Activated T-cell treated with anti-CD3 and anti-CD28 coated beads, Interleukin-2, amount 50 U/mL, for 4 hours (primary cell): ENCODE data around the gene RFX1. TPM values are rescaled to one million over a fixed set of nuclear protein-coding genes. Genes with fewer than 3 reads are reported as not detected.
"Not testable (repeated sequence)": the region's sequence is repeated elsewhere in the genome, so short reads cannot be mapped to it uniquely, and the experiment has no call there.

ENCODE experiments used
- ATAC-seq, 2 donors: fragments of 200-7000 bp; cut with Tn5 transposase; one replicate each; pipeline ENCODE4 v1.10.0; 2021
- DNase-seq: peaks from one replicate; pipeline ENCODE4 v3.0.0-alpha.2; 2020
- H3K27me3 Mint-ChIP-seq: one replicate; pipeline ENCODE4 v1.8.0; 2021; ENCODE audit warnings: low read depth, mixed read lengths
- H3K36me3 Mint-ChIP-seq: one replicate; pipeline ENCODE4 v1.8.0; 2022; ENCODE audit warnings: mixed read lengths; ENCODE audit not compliant: insufficient read depth
- H3K4me1 Mint-ChIP-seq: one replicate; pipeline ENCODE4 v1.8.0; 2021; ENCODE audit warnings: low read depth, mixed read lengths
- H3K4me3 Mint-ChIP-seq: one replicate; pipeline ENCODE4 v1.8.0; 2021; ENCODE audit warnings: mild to moderate bottlenecking, moderate library complexity, mixed read lengths
- H3K9me3 Mint-ChIP-seq: one replicate; pipeline ENCODE4 v1.8.0; 2021; ENCODE audit warnings: mixed read lengths
- total RNA-seq, 3 donors: library from RNA; stranded (reverse); gene quantifications; one replicate each; pipeline ENCODE4 v1.2.1, GENCODE V29; 2021

Gene RFX1
- 10 to 100 TPM; 11.3 to 13.8 (median 12.3) TPM for total RNA-seq

DNA sequence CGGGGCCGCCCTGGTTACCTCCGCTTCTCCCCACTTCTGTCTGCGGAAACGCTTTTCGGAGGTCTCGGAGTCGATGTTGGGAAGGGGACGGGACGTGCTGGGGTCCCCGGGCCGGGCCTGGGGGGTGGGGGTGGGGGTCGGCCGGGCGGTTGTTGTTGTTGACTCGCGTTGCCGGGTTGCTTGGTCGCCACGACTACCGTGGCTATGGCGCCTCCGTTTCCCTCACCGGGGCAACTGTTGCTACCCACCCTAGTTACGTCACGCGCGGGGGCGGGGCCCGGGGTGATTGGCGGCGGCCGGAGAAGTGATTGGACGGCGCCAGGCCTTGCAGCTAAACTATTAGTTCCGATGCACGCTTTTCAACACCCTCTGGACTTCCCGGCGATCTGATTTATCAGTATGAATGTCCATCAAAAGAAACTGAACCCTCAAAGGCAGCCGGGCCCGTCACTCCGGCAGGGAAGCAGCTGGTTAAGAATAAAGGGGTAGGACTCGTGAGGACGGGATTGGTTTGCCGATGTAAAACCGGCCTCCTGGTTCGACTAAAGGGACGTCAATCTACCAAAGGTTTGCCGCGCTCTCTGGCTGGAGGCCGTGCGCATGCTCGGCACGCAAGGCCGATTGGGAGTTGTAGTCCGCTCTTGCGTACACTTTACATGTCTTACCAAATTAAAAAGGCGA, at the start of gene RFX1:
Gene RFX1 (minus strand): TSS at position 236 of the 681 bp plus-strand sequence. CDS start 12,477 bp downstream, outside the sequence.
- H3K4me3 Mint-ChIP-seq = peak within 1 kb of the TSS; percentile 94
- DNase-seq (peak; percentile 100), ATAC-seq (peak; percentile 83)
- no peaks in the 10 kb centered on the region for H3K9me3 Mint-ChIP-seq
- H3K27me3 Mint-ChIP-seq = no peaks in the 10 kb centered on the region
- peaks cover 40% of the 10 kb centered on the region for H3K4me1 Mint-ChIP-seq
- H3K36me3 Mint-ChIP-seq = no peaks in the 10 kb centered on the region

DNA sequence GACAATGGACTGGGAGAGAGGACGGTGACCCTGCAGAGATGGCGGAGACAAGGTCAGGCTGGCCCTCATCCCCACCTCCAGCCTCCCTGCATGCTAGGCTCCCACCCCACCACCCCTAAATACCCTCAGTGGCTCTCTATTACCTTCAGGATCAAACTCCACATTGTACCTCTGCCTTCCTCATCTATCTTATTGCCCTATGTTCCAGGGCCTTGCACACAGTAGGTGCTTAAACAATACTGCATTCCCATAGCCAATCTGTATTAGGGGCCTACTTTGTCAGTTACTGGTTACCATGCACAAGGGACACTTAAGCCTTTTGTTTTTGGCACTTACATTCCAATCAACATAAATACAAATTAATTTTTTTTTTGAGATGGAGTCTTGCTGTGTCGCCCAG, 49.3 kb upstream of the RFX1 start:
- no peak overlapping the region for H3K4me3 Mint-ChIP-seq
- ATAC-seq = no peak
- DNase-seq = no peak
- no peaks in the 10 kb centered on the region for H3K9me3 Mint-ChIP-seq
- H3K27me3 Mint-ChIP-seq = peaks cover 22% of the 10 kb centered on the region
- peaks cover 12% of the 10 kb centered on the region for H3K36me3 Mint-ChIP-seq
- peaks cover 13% of the 10 kb centered on the region for H3K4me1 Mint-ChIP-seq

DNA sequence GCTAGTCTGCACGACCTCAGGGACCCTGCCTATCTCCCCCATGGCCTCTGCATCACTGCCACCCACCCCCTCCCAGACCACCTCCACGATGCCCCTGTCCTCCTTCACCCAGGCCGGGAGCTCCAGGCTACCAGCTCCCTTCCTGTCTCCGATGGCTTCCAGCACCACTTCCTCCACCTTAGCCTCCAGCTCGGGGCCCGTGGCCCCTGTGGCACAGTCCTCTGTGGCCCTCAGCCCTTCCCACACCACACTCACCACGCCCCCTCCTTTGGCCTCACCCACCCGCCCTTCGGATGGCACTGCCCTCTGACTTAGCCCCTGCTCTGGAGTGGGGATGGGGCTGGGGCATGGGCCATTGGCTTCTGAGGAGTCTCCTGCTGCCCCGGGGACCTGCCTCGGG, 48.6 kb upstream of the RFX1 start:
- Mint-ChIP-seq H3K4me3 (no peak overlapping the region), H3K4me1 (peaks cover 13% of the 10 kb centered on the region), H3K27me3 (peaks cover 16% of the 10 kb centered on the region), H3K9me3 (no peaks in the 10 kb centered on the region), H3K36me3 (peaks cover 14% of the 10 kb centered on the region)
- ATAC-seq (no peak), DNase-seq (no peak)

DNA sequence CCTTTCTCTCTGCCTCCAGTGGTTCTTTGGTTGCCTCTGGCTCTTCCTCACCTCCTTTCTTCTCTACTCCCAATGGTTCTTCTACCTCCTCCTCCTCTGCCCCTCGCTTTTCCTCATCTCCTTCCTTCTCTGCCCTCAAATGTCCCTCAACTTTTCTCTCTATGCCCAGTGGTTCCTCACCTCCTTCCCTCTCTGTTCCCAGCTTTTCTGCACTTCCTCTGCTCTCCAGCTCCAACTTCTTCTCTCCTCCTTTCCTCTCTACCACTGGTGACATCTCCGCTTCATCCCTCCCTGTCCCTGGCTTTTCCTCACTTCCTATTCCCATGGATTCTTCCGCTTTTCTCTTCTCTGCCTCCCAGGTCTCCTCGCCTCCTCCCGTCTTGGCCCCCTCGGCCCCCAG, 48.0 kb upstream of the RFX1 start:
- peaks cover 11% of the 10 kb centered on the region for H3K4me1 Mint-ChIP-seq
- H3K4me3 Mint-ChIP-seq = no peak overlapping the region
- DNase-seq = no peak
- H3K27me3 Mint-ChIP-seq = peaks cover 14% of the 10 kb centered on the region
- H3K36me3 Mint-ChIP-seq = peaks cover 14% of the 10 kb centered on the region
- no peak for ATAC-seq
- no peaks in the 10 kb centered on the region for H3K9me3 Mint-ChIP-seq

DNA sequence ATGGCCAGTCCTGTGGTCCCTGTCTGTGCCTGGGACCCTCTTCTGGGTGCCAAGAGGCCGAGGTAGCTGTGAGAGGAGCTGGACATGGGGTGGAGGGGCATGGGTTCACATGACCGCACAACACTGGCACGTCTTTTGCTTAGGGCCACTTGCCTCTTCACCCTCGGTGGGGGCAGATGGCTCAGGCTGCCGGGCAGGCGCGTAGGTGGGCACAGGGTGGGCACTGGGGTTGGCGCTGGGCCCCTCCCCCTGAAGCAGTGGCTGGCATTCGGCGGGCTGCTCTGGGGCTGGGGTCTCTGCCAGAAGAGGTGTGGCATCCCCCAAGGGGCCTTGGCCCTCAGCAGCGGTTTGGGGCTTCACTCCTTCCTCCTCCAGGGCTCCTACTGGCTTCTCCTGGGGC, 47.4 kb upstream of the RFX1 start:
- no peak overlapping the region for H3K4me3 Mint-ChIP-seq
- DNase-seq = no peak
- H3K4me1 Mint-ChIP-seq = peaks cover 7% of the 10 kb centered on the region
- peaks cover 8% of the 10 kb centered on the region for H3K27me3 Mint-ChIP-seq
- H3K9me3 Mint-ChIP-seq = no peaks in the 10 kb centered on the region
- H3K36me3 Mint-ChIP-seq = peaks cover 16% of the 10 kb centered on the region
- ATAC-seq = no peak

DNA sequence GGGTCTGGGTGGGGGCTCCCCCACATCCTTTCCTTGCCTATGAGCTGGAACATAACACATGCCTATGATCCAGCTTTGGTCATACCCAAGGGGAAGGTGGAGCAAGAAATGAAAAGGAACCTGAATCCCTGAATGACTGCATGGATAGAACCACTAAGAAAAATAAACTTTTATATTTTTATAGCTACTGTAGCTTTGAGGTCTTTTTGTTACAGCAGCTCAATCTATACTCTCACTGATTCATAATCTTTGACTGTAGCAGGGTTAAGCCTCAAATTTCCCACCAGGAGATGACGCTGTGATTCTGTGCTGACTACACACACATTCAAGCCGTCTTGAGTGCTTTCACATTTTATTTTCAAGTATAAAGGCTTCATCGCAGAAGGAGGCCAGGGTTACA, 46.9 kb upstream of the RFX1 start:
- peaks cover 4% of the 10 kb centered on the region for H3K27me3 Mint-ChIP-seq
- ATAC-seq = no peak
- H3K4me1 Mint-ChIP-seq = peaks cover 5% of the 10 kb centered on the region
- H3K4me3 Mint-ChIP-seq = no peak overlapping the region
- peaks cover 20% of the 10 kb centered on the region for H3K36me3 Mint-ChIP-seq
- H3K9me3 Mint-ChIP-seq = no peaks in the 10 kb centered on the region
- no peak for DNase-seq

DNA sequence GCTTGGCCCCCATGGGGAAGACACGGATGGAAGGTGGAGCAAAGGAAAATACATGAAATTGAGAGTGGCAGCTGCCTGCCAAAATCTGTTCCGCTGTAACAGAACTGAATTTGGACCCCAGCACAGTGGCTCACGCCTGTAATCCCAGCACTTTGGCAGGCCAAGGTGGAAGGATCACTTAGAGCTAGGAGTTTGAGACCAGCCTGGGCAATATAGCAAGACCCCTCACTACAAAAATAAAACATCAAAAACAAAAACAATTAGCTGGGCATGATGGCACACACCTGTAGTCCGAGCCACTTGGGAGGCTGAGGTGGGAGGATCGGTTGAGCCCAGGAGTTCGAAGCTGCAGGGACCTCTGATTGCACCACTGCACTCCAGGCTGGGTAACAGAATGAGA, 46.4 kb upstream of the RFX1 start:
- Mint-ChIP-seq H3K9me3 (no peaks in the 10 kb centered on the region), H3K36me3 (peaks cover 20% of the 10 kb centered on the region), H3K27me3 (no peaks in the 10 kb centered on the region), H3K4me3 (no peak overlapping the region), H3K4me1 (peaks cover 3% of the 10 kb centered on the region)
- ATAC-seq (no peak), DNase-seq (no peak)

DNA sequence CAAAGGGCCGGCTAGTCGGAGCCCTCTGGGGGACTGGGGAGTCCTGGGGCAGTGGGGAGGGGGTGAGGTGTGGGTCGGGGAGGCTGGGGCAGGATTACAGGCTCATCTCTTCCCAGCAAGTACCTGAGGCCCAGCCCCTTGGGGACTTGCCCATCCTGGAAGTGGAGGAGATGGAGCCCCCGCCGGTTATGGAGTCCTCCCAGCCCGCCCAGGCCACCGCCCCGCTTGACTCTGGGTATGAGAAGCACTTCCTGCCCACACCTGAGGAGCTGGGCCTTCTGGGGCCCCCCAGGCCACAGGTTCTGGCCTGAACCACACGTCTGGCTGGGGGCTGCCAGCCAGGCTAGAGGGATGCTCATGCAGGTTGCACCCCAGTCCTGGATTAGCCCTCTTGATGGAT, 45.9 kb upstream of the RFX1 start:
- ATAC-seq = no peak
- Mint-ChIP-seq H3K36me3 (peaks cover 20% of the 10 kb centered on the region), H3K27me3 (no peaks in the 10 kb centered on the region)

DNA sequence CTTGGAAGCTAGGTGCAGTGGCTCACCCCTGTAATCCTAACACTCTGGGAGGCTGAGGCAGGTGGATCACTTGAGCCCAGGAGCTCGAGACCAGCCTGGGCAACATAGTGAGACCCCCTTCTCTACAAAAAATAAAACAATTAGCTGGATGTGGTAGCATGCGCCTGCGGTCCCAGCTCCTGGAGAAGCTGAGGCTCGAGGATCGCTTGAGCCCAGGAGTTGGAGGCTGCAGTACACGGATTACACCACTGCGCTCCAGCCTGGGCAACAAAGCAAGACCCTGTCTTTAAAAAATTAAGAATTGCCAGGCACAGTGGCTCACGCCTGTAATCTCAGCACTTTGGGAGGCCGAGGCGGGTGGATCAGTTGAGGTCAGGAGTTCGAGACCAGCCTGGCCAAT, 44.8 kb upstream of the RFX1 start:
- peaks cover 23% of the 10 kb centered on the region for H3K36me3 Mint-ChIP-seq
- not testable (repeated sequence) for H3K27me3 Mint-ChIP-seq, H3K4me3 Mint-ChIP-seq, DNase-seq, H3K4me1 Mint-ChIP-seq, H3K9me3 Mint-ChIP-seq, ATAC-seq

More for the DNA sequence above, 45.9 kb upstream of the RFX1 start:
- H3K9me3 Mint-ChIP-seq = no peaks in the 10 kb centered on the region
- no peak overlapping the region for H3K4me3 Mint-ChIP-seq
- H3K4me1 Mint-ChIP-seq = peaks cover 3% of the 10 kb centered on the region
- no peak for DNase-seq

DNA sequence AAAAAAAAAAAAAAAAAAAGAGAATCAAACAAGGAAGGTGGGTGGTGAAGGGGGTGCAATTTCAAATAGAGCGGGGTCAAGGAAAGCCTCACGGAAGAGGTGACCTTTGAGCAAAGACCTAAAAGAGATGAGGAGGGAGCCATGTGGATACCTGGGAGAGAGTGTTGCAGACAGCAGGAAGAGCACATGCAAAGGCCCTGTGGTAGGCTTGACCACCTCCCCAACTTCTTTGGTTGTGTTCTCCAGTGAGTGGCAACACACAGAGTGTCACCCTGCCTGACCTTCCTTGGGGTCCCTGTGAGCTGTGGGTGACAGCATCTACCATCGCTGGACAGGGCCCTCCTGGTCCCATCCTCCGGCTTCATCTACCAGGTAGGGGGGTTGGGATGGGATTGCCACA, 44.4 kb upstream of the RFX1 start:
- Mint-ChIP-seq H3K4me3 (no peak overlapping the region), H3K9me3 (no peaks in the 10 kb centered on the region), H3K36me3 (peaks cover 25% of the 10 kb centered on the region), H3K4me1 (peaks cover 3% of the 10 kb centered on the region), H3K27me3 (no peaks in the 10 kb centered on the region)
- DNase-seq (no peak), ATAC-seq (no peak)

DNA sequence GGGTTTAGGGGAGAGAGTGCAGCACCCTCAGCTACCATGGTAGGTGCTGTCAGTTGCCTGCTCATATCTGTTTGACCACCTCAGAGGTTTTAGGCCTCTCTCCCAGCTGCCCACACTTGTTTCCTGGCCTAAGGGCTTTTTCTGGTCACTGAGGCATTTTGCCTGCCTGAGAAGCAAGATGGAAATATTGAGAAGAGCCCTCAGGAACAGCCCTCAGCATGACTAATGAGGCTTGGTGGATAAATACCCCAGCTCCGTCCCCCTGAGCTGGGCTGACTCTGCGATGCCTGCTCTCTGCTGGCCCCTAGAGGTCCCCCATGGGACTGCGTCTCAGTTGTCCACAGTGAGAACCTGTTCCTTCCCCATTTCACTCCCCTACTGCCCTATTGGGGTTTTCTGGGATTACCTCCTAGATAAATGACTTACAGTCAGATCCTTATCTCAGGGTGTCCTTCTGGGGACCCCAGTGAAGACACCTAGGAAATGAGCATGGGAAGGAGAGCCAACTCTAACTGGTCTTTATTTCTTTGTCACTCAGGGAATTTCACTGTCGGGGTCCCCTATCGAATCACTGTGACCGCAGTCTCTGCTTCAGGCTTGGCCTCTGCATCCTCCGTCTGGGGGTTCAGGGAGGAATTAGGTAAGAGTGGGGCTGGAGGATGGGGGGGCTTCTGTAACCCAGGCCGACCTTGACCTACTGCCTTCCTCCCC, 42.5 kb upstream of the RFX1 start:
- no peaks in the 10 kb centered on the region for H3K9me3 Mint-ChIP-seq
- no peaks in the 10 kb centered on the region for H3K27me3 Mint-ChIP-seq
- ATAC-seq (peak; percentile 93 to 94), DNase-seq (peak; percentile 81)
- H3K4me1 Mint-ChIP-seq = peaks cover 3% of the 10 kb centered on the region
- H3K4me3 Mint-ChIP-seq = no peak overlapping the region
- peaks cover 25% of the 10 kb centered on the region for H3K36me3 Mint-ChIP-seq

DNA sequence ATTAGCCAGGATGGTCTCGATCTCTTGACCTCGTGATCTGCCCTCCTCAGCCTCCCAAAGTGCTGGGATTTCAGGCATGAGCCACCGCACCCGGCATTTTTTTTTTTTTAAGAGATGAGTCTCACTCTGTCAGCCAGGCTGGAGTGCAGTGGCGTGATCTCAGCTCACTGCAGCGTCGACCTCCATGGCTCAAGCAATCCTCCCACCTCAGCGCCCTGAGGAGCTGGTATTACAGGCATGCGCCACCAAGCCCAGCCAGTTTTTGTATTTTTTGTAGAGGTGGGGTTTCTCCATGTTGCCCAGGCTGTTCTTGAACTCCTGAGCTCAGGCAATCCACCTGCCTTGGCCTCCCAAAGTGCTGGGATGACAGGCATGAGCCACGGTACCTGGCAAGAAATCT, 41.7 kb upstream of the RFX1 start:
- not testable (repeated sequence) for H3K4me3 Mint-ChIP-seq, H3K9me3 Mint-ChIP-seq, H3K4me1 Mint-ChIP-seq, ATAC-seq, H3K27me3 Mint-ChIP-seq, DNase-seq
- H3K36me3 Mint-ChIP-seq = peaks cover 29% of the 10 kb centered on the region

DNA sequence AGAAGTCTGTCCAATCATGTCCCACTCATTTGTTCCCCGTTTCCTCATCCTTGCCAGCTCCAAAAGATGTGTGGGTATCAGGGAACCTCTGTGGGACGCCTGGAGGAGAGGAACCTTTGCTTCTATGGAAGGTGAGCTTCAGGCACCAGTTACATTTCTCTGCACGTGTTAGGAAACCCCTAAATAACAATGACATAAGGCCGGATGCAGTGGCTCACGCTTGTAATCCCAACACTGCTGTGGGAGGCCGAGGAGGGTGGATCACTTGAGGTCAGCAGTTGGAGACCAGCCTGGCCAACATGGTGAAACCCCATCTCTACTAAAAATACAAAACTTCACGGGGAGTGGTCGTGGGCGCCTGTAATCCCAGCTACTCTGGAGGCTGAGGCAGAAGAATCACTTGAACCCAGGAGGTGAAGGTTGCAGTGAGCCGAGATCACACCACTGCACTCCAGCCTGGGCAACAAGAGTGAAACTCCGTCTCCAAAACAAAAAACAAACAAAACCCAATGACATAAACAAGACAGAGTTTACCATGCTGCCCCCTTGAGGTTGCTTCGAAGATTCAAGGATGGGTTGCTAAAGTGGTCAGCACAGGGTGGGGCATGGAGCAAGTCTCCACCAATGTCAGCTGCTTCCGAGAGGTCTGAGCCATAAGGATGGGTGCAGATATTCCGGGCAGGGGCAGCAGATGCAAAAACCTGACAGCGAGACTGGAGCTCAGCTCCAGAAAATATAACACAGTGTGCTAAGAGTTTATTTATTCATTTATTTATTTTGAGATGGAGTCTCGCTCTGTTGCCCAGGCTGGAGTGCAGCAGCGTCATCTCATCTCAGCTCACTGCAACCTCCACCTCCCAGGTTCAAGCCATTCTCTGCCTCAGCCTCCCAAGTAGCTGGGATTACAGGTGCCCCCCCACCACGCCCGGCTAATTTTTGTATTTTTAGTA, 36.8 kb upstream of the RFX1 start:
- not testable (repeated sequence) for H3K9me3 Mint-ChIP-seq, H3K4me1 Mint-ChIP-seq, H3K27me3 Mint-ChIP-seq, H3K4me3 Mint-ChIP-seq, DNase-seq
- peaks cover 23% of the 10 kb centered on the region for H3K36me3 Mint-ChIP-seq
- ATAC-seq = peak; percentile 43 to 51

DNA sequence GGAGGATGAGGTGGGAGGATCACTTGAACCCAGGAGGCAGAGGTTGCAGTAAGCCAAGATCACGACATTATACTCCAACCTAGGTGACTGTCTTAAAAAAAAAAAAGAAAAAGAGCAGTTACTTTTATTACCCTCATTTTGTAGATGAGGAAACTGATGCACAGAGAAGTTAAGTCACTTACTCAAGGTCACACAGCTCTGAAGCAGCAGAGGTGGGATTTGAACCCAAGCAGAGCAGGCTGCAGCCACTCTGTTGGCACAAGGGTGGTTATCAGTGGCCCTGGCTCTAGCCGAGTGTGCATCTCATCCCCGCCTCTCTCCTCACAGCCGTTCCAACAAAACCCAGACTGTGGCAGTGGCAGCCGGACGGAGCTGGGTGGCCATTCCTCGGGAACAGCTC, 33.1 kb upstream of the RFX1 start:
- Mint-ChIP-seq H3K27me3 (no peaks in the 10 kb centered on the region), H3K4me3 (no peak overlapping the region), H3K4me1 (peaks cover 18% of the 10 kb centered on the region), H3K36me3 (peaks cover 22% of the 10 kb centered on the region), H3K9me3 (no peaks in the 10 kb centered on the region)
- ATAC-seq (no peak), DNase-seq (no peak)
